Type B pancreatic cell (in vitro differentiated cells): ENCODE measurements around the gene ZNF827. TPM values are rescaled to one million over a fixed set of nuclear protein-coding genes. Genes with fewer than 3 reads are reported as not detected.

Source experiments
- DNase-seq: peaks from one replicate; pipeline ENCODE4 v3.0.0; 2021; ENCODE audit warnings: mixed read lengths; ENCODE audit not compliant: unreplicated experiment; ENCODE audit errors: extremely low spot score
- H3K27ac Mint-ChIP-seq: 2 replicates; pipeline ENCODE4 v1.8.0; 2021; ENCODE audit warnings: mild to moderate bottlenecking, mixed read lengths
- H3K27me3 Mint-ChIP-seq: 2 replicates; pipeline ENCODE4 v1.8.0; 2021; ENCODE audit warnings: mixed read lengths
- H3K36me3 Mint-ChIP-seq: 2 replicates; pipeline ENCODE4 v1.8.0; 2021; ENCODE audit warnings: mixed read lengths
- H3K4me1 Mint-ChIP-seq: one replicate; pipeline ENCODE4 v1.8.0; 2021; ENCODE audit warnings: mixed read lengths; ENCODE audit not compliant: unreplicated experiment
- H3K4me3 Mint-ChIP-seq: 2 replicates; pipeline ENCODE4 v1.8.0; 2021; ENCODE audit warnings: mild to moderate bottlenecking, mixed read lengths
- H3K9me3 Mint-ChIP-seq: 2 replicates; pipeline ENCODE4 v1.8.0; 2021; ENCODE audit warnings: mixed read lengths
- total RNA-seq: library from RNA; stranded (reverse); gene quantifications from 2 replicates; pipeline ENCODE4 v1.2.1, GENCODE V29; 2021; ENCODE audit warnings: low replicate concordance
- TF ChIP-seq, protein P1 (sequence below): fragments of 200-600 bp; sonication (generic); conservative IDR thresholded peaks from 2 replicates; pipeline ENCODE4 v1.5.0; 2021; ENCODE audit warnings: antibody characterized with exemption, mild to moderate bottlenecking

The ZNF827 gene
- total RNA-seq, 1 donor from 2014 or later: 39.9 TPM

DNA sequence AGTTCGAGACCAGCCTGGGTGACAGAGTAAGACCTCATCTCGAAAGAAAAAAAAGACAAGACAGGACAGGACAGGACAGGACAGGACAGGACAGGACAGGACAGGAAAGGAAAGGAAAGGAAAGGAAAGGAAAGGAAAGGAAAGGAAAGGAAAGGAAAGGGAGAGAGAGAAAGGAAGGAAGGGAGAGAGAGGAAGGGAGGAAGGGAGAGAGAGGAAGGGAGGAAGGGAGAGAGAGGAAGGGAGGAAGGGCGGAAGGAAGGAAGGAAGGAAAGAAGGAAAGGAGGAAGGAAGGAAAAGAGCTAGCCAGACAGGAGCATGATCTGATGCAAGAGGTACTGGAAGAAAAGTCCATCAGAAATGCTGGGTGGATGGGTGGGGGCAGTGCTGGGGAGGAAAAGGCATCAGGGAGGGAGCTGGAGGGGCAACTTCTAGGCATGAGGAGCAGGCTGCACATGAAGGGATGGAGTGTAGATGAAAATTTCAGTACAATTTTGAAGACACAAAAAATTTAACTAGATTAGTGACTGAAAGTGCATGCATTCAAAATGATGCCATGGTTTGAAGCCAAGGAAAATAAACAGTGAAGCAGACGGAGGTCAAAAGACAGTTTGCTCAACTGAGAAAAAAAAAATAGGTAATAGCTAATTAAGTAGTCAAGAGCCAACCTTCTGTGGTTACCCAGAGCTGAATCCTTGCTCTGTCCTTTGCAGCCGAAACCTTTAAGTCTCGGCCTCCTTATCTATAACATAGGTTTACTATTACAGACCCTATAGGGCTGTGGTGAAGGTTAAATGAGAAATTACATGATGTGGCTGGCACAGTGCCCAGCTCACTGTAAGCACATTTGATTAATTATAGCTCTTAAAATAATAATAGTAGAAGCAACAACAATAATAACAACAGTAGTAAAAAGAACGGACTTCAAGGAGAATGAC is 59.9 kb downstream of the ZNF827 start:
- no peak for DNase-seq
- TF ChIP-seq, protein P1, sequence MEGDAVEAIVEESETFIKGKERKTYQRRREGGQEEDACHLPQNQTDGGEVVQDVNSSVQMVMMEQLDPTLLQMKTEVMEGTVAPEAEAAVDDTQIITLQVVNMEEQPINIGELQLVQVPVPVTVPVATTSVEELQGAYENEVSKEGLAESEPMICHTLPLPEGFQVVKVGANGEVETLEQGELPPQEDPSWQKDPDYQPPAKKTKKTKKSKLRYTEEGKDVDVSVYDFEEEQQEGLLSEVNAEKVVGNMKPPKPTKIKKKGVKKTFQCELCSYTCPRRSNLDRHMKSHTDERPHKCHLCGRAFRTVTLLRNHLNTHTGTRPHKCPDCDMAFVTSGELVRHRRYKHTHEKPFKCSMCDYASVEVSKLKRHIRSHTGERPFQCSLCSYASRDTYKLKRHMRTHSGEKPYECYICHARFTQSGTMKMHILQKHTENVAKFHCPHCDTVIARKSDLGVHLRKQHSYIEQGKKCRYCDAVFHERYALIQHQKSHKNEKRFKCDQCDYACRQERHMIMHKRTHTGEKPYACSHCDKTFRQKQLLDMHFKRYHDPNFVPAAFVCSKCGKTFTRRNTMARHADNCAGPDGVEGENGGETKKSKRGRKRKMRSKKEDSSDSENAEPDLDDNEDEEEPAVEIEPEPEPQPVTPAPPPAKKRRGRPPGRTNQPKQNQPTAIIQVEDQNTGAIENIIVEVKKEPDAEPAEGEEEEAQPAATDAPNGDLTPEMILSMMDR: no peak
- Mint-ChIP-seq H3K27me3 (no peaks in the 10 kb centered on the region), H3K4me3 (no peak overlapping the region), H3K4me1 (peaks cover 28% of the 10 kb centered on the region), H3K9me3 (no peaks in the 10 kb centered on the region), H3K36me3 (peaks cover 36% of the 10 kb centered on the region), H3K27ac (no peak overlapping the region)

DNA sequence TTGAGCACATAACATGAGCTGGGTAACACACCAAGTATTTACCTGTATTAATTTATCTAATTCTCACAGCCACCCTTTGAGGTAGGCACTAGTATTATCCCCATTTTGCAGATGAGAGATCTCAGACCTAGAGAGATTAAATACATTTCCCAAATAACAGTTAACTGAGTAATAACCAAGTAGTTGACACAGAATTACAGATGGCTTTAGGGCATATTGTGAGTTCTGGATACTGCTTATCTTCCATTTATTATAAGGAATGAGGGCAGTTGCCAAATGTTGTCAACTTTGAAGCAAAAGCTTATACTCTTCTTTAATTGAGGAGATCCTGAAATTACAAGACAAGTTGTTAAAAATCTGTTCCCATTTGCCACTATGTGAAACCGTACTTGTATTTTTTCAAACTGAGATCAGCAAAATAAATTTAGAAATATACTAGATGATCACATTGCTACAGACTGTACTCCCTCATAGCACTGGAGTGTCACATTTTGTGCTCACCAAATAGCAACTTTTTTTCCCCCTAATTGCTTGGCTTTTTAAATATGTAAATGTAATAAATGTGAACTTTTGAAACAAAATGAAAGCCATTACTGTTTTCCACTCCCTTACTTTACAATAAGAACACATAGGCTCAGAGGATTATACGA is 62.0 kb downstream of the ZNF827 start:
- Mint-ChIP-seq H3K9me3 (no peaks in the 10 kb centered on the region), H3K36me3 (peaks cover 37% of the 10 kb centered on the region), H3K27me3 (no peaks in the 10 kb centered on the region), H3K4me3 (no peak overlapping the region), H3K27ac (no peak overlapping the region), H3K4me1 (peaks cover 9% of the 10 kb centered on the region)
- TF ChIP-seq, protein P1: no peak
- DNase-seq: no peak

DNA sequence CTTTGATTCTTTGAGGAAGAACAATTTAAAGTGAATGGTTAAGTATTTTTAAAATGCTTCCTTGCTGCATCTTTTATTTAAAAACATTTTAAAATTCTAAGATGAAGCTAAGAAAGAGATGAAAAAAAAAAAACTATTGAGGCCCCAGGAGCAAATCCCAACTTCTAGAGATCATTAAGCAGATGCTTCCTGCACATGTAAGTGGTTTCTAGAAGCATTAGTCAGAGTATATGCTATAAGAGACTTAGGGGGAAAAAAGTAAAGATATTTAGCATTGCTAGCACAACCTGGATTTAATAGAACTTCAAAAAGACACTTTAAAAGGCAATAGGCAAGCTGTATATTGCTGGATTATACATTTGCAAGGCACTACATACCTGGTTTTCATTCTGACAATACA is 64.7 kb downstream of the ZNF827 start:
- no peak overlapping the region for H3K4me3 Mint-ChIP-seq
- H3K27me3 Mint-ChIP-seq: no peaks in the 10 kb centered on the region
- DNase-seq: no peak
- H3K4me1 Mint-ChIP-seq: peaks cover 12% of the 10 kb centered on the region
- H3K9me3 Mint-ChIP-seq: no peaks in the 10 kb centered on the region
- TF ChIP-seq, protein P1: no peak
- no peak overlapping the region for H3K27ac Mint-ChIP-seq
- H3K36me3 Mint-ChIP-seq: peaks cover 39% of the 10 kb centered on the region

DNA sequence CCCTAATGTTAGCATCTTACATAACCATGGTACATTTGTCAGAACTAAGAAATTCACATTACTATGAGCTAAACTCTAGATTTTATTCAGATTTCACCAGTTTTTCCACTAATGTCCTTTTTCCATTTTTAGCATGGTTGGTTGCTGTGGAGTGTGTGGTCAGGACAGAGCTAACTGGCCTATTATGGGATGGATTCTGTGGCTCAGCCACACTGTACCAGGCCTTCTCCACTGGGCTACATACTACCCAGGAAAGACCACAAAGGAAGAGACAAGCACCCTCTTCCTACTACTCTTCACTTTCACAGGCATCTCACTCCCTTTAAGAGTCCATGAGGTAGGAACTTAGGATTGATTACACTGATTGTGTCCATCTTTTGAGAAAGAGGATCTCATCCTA is 67.4 kb downstream of the ZNF827 start:
- TF ChIP-seq, protein P1: no peak
- H3K27ac Mint-ChIP-seq: no peak overlapping the region
- H3K27me3 Mint-ChIP-seq: no peaks in the 10 kb centered on the region
- H3K9me3 Mint-ChIP-seq: no peaks in the 10 kb centered on the region
- DNase-seq: no peak
- peaks cover 21% of the 10 kb centered on the region for H3K4me1 Mint-ChIP-seq
- H3K4me3 Mint-ChIP-seq: no peak overlapping the region
- peaks cover 37% of the 10 kb centered on the region for H3K36me3 Mint-ChIP-seq

DNA sequence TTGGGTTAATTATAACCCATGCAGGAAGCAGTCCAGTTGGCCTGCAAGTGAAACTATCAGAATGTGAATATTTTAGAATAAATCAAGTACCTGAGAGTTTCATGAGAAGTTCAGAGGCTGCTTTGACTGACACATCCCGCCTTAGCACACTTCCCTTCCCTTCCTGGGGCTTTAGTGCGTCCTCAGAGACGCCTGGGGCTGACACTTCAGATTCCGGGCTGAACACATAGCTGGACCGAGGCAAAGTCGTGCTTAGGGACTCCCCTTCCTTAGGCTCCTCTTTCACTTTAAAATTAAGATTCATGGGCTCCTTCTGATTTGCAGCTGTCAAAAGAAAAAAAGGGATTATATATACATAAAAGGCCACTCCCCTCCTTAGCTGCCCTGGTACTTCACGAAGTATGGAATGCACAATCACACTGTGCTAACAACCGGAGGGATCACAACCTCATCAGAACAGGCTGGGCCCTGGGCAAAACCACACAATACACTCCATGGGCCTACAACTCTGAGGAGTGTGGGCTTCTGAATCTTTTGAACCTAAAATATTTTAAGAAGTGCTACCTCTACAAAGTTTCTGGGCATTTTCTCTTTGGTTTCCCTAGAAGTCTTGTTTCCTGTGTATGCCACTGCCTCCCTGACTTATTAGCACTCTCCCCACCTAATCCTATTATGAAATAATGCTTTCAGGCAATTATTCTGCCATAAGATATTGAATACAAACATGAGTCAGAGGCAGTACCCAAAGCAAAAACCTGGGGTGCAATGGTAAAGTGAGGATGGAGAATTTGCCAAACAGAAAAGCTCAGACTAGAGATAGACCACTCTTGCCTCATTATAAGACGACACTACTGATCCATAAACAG is 68.2 kb downstream of the ZNF827 start:
- peaks cover 35% of the 10 kb centered on the region for H3K36me3 Mint-ChIP-seq
- no peaks in the 10 kb centered on the region for H3K9me3 Mint-ChIP-seq
- peaks cover 29% of the 10 kb centered on the region for H3K4me1 Mint-ChIP-seq
- TF ChIP-seq, protein P1: no peak
- no peak overlapping the region for H3K27ac Mint-ChIP-seq
- H3K27me3 Mint-ChIP-seq: no peaks in the 10 kb centered on the region
- DNase-seq: no peak
- H3K4me3 Mint-ChIP-seq: peak overlapping the region; percentile 37
